T-cell (primary cell): ENCODE results near the gene UBE2Q1. TPM values are rescaled to one million over a fixed set of nuclear protein-coding genes. Genes with fewer than 3 reads are reported as not detected.

Experiments used
- ATAC-seq, 4 experiments: fragments of 200-7000 bp in 3 of 4; fragments of 150-1000 bp in 1 of 4; cut with Tn5 transposase; replicated peaks in 1 of 4; 1 replicate in 3 of 4; 2 replicates in 1 of 4; pipeline ENCODE4 v1.10.0; 2021; ENCODE audit warnings: moderate library complexity in 3 of 4, mild to moderate bottlenecking in 2 of 4, moderate number of reproducible peaks in 1 of 4
- CTCF ChIA-PET, 2 donors: fragments of 300-600 bp; sonication (Branson Sonifier 250); formaldehyde crosslinking; loops; one replicate each; lab custom pipeline; 2022; ENCODE audit warnings: antibody characterized with exemption in 2 of 2; lab: Charles Lee
- POLR2A ChIA-PET, 2 donors: fragments of 300-600 bp; sonication (Branson Sonifier 250); formaldehyde crosslinking; loops; one replicate each; lab custom pipeline; 2022; ENCODE audit warnings: antibody characterized with exemption in 2 of 2; lab: Charles Lee
- DNase-seq, 35 experiments: peaks; one replicate each; pipeline versions ENCODE4 v3.0.0 to v3.0.0-alpha.2; 2013 to 2023
- H3K27ac ChIP-seq: one replicate; pipeline ENCODE4 v1.5.1; 2013; ENCODE audit warnings: low read length
- H3K27me3 ChIP-seq, 2 experiments: replicated peaks in 1 of 2; 1 replicate in 1 of 2; 2 replicates in 1 of 2; pipeline versions ENCODE4 v1.6.1 to v1.7.0; 2013; ENCODE audit warnings: low read length in 1 of 2, mixed read lengths in 1 of 2; ENCODE audit not compliant: control insufficient read depth in 2 of 2, insufficient read depth in 2 of 2; ENCODE audit errors: extremely low read depth in 1 of 2
- H3K36me3 ChIP-seq, 2 donors: 1 replicate in 1 of 2; 2 replicates in 1 of 2; pipeline versions ENCODE4 v1.6.1 to v1.7.0; 2013; ENCODE audit warnings: low read length in 1 of 2; ENCODE audit not compliant: control insufficient read depth in 2 of 2, insufficient read depth in 1 of 2; ENCODE audit errors: extremely low read depth in 1 of 2
- H3K4me1 ChIP-seq, 2 experiments: 1 replicate in 1 of 2; 2 replicates in 1 of 2; pipeline versions ENCODE4 v1.6.1 to v1.7.0; 2013; ENCODE audit warnings: low read length in 2 of 2, mixed read lengths in 1 of 2; ENCODE audit not compliant: insufficient read depth in 2 of 2, control insufficient read depth in 1 of 2; ENCODE audit errors: extremely low read depth in 1 of 2
- H3K4me3 ChIP-seq, 2 donors: 1 replicate in 1 of 2; 2 replicates in 1 of 2; pipeline versions ENCODE4 v1.5.1 to v1.7.0; 2013; ENCODE audit warnings: mild to moderate bottlenecking in 2 of 2, low read length in 1 of 2, moderate library complexity in 1 of 2; ENCODE audit not compliant: control insufficient read depth in 1 of 2; ENCODE audit errors: extremely low read depth in 1 of 2
- H3K9me3 ChIP-seq: 2 replicates; pipeline ENCODE4 v1.7.0; 2013
- H3K27ac Mint-ChIP-seq, 2 donors: one replicate each; pipeline ENCODE4 v1.8.0; 2020 to 2021; ENCODE audit warnings: mild to moderate bottlenecking in 2 of 2, mixed read lengths in 2 of 2
- H3K27me3 Mint-ChIP-seq, 2 donors: one replicate each; pipeline ENCODE4 v1.8.0; 2021 to 2022; ENCODE audit warnings: mixed read lengths in 2 of 2
- H3K36me3 Mint-ChIP-seq: one replicate; pipeline ENCODE4 v1.8.0; 2021; ENCODE audit warnings: mixed read lengths
- H3K4me1 Mint-ChIP-seq, 3 donors: one replicate each; pipeline ENCODE4 v1.8.0; 2020 to 2022; ENCODE audit warnings: mixed read lengths in 3 of 3, mild to moderate bottlenecking in 1 of 3
- H3K4me3 Mint-ChIP-seq, 3 donors: one replicate each; pipeline ENCODE4 v1.8.0; 2020 to 2022; ENCODE audit warnings: mild to moderate bottlenecking in 3 of 3, mixed read lengths in 3 of 3, moderate library complexity in 3 of 3
- H3K9me3 Mint-ChIP-seq, 3 donors: one replicate each; pipeline ENCODE4 v1.8.0; 2020 to 2022; ENCODE audit warnings: mixed read lengths in 3 of 3
- WGBS: methylation state at CpG from one replicate; pipeline ENCODE4 v1.1.5; 2013; ENCODE audit warnings: missing lambda C conversion rate; ENCODE audit not compliant: insufficient coverage; 5-methylcytosine and 5-hydroxymethylcytosine counted together
- total RNA-seq, 35 experiments: library from RNA in 6 of 35; stranded (reverse) in 6 of 35; fragments of 120-200 nt in 1 of 35; gene quantifications; one replicate each; pipeline versions ENCODE4 v1.2.1 to v1.2.4 and lab custom pipeline; 2013 to 2026

UBE2Q1 gene
- total RNA-seq, 5 donors from 2014 or later (not counting 1 experiment from before 2014, with no cell fraction given), result 64.0 to 111 (median 90.0) TPM

- H3K9me3 Mint-ChIP-seq, result no peaks in the 10 kb centered on the region
- H3K36me3 ChIP-seq, result peaks cover 15 to 64% of the 10 kb centered on the region in 2 donors
These were observed 8.4 kb downstream of the UBE2Q1 start for GRCh38 chr1:154550070-154550469.

GRCh38 chr1:154549202-154549770, 9.2 kb downstream of the UBE2Q1 start:
- no peaks in the 10 kb centered on the region for H3K4me1 ChIP-seq
- ChIA-PET CTCF (no interaction called here), POLR2A (no interaction called here)
- H3K27me3 ChIP-seq, result no peaks in the 10 kb centered on the region
- Mint-ChIP-seq H3K27ac (no peak overlapping the region), H3K36me3 (peaks cover 48% of the 10 kb centered on the region), H3K4me3 (no peak overlapping the region), H3K27me3 (peaks cover 0 to 4% of the 10 kb centered on the region in 2 donors), H3K4me1 (peaks cover 10 to 33% (median 23%) of the 10 kb centered on the region in 3 donors), H3K9me3 (no peaks in the 10 kb centered on the region)
- DNase-seq (no peak), ATAC-seq (no peak)
- 60% methylated on average over 1 of the region's 3 CpGs for WGBS
- H3K27ac ChIP-seq, result no peak overlapping the region
- peaks cover 15 to 56% of the 10 kb centered on the region in 2 donors for H3K36me3 ChIP-seq
- H3K9me3 ChIP-seq, result no peaks in the 10 kb centered on the region
- no peak overlapping the region for H3K4me3 ChIP-seq

More at GRCh38 chr1:154550070-154550469, 8.4 kb downstream of the UBE2Q1 start:
- DNase-seq (no peak), ATAC-seq (no peak)
- CTCF ChIA-PET, result no interaction called here
- Mint-ChIP-seq H3K36me3 (peaks cover 55% of the 10 kb centered on the region), H3K4me3 (no peak overlapping the region), H3K27me3 (no peaks in the 10 kb centered on the region), H3K27ac (no peak overlapping the region), H3K4me1 (peaks cover 12 to 34% (median 30%) of the 10 kb centered on the region in 3 donors)
- Histone ChIP-seq H3K27me3 (no peaks in the 10 kb centered on the region), H3K4me3 (no peak overlapping the region), H3K4me1 (no peaks in the 10 kb centered on the region), H3K27ac (no peak overlapping the region), H3K9me3 (no peaks in the 10 kb centered on the region)
- WGBS, result 87% methylated on average over 5 of the region's 5 CpGs
- POLR2A ChIA-PET, result interaction anchor here in 1 of 2 donors (0.6 kb wide), 1 partner anchor 61 kb away, joined by 5 read pairs; no protein-coding TSS in a partner anchor

GRCh38 chr1:154548028-154548427, 10.4 kb downstream of the UBE2Q1 start:
- Mint-ChIP-seq H3K27ac (peak overlapping the region in 1 of 2 donors; percentile 59), H3K36me3 (peaks cover 38% of the 10 kb centered on the region), H3K4me3 (no peak overlapping the region), H3K4me1 (peaks cover 10 to 25% (median 20%) of the 10 kb centered on the region in 3 donors), H3K27me3 (peaks cover 0 to 4% of the 10 kb centered on the region in 2 donors), H3K9me3 (no peaks in the 10 kb centered on the region)
- POLR2A ChIA-PET, result no interaction called here
- Histone ChIP-seq H3K36me3 (peaks cover 15 to 43% of the 10 kb centered on the region in 2 donors), H3K27ac (no peak overlapping the region), H3K4me1 (no peaks in the 10 kb centered on the region), H3K4me3 (no peak overlapping the region), H3K27me3 (no peaks in the 10 kb centered on the region), H3K9me3 (no peaks in the 10 kb centered on the region)
- DNase-seq (no peak), ATAC-seq (no peak)
- CTCF ChIA-PET, result no interaction called here
- WGBS, result no CpG with 5 or more reads among the region's 1 CpG

DNA sequence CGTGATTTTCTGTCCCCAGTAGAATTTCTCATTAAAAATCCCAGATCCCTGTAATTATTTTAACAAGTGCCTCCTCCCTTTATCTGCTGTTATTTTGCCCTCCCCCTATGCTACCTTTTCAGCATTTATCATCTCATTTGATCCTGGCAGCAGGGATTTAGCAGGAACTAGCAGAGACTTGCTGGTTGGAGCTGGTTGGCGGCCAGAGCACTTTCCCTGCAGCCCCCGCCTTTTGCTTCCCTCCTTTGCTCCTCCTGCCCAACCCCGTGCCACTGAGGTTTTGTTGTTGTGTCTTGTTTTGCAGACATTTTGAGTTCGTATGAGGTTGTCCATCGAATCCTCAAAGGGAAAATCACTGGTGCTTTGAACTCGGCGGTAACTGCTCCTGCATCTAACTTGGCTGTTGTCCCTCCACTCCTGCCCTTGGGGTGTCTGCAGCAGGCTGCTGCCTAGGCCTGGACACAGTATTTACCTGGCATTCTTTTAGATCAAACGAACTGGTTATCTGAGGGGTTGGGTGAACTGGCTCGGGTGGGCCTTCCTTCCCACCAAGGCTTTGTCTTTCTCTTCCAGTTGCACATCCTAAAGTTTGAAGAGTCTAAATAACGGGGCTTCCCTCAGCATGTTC, 11.2 kb downstream of the UBE2Q1 start:
- H3K36me3 ChIP-seq, result peaks cover 9 to 35% of the 10 kb centered on the region in 2 donors
- Mint-ChIP-seq H3K4me3 (no peak overlapping the region), H3K36me3 (peaks cover 32% of the 10 kb centered on the region), H3K27ac (no peak overlapping the region), H3K9me3 (no peaks in the 10 kb centered on the region), H3K27me3 (peaks cover 0 to 5% of the 10 kb centered on the region in 2 donors), H3K4me1 (peaks cover 10 to 25% (median 19%) of the 10 kb centered on the region in 3 donors)
- ATAC-seq, result no peak
- H3K9me3 ChIP-seq, result no peaks in the 10 kb centered on the region
- ChIA-PET POLR2A (no interaction called here), CTCF (interaction anchor here (0.5 to 1.9 kb wide), 10 partner anchors 41 to 212 kb away, joined by 3 to 25 read pairs (median 4); no protein-coding TSS in a partner anchor)
- H3K4me1 ChIP-seq, result no peaks in the 10 kb centered on the region
- DNase-seq, result no peak
- H3K27ac ChIP-seq, result no peak overlapping the region
- H3K4me3 ChIP-seq, result no peak overlapping the region
- WGBS, result 91% methylated on average over 7 of the region's 11 CpGs
- H3K27me3 ChIP-seq, result peaks cover 0 to 1% of the 10 kb centered on the region in 2 experiments

GRCh38 chr1:154546264-154547063, 12.0 kb downstream of the UBE2Q1 start:
- 100% methylated on average over 3 of the region's 13 CpGs for WGBS
- DNase-seq (peak in 32 of 35 experiments; percentile 11 to 70 (median 32)), ATAC-seq (peak; percentile 65 to 89 (median 78))
- H3K9me3 Mint-ChIP-seq, result no peaks in the 10 kb centered on the region
- Histone ChIP-seq H3K4me3 (no peak overlapping the region), H3K4me1 (no peaks in the 10 kb centered on the region), H3K27ac (no peak overlapping the region), H3K36me3 (peaks cover 2 to 28% of the 10 kb centered on the region in 2 donors), H3K27me3 (peaks cover 0 to 6% of the 10 kb centered on the region in 2 experiments), H3K9me3 (no peaks in the 10 kb centered on the region)
- peak overlapping the region in 1 of 2 donors; percentile 64 for H3K27ac Mint-ChIP-seq
- ChIA-PET CTCF (interaction anchor here (0.5 to 1.9 kb wide), 12 partner anchors 41 to 587 kb away, joined by 3 to 25 read pairs (median 4); no protein-coding TSS in a partner anchor), POLR2A (no interaction called here)
- peaks cover 10 to 25% (median 19%) of the 10 kb centered on the region in 3 donors for H3K4me1 Mint-ChIP-seq
- H3K4me3 Mint-ChIP-seq, result no peak overlapping the region
- peaks cover 0 to 7% of the 10 kb centered on the region in 2 donors for H3K27me3 Mint-ChIP-seq
- H3K36me3 Mint-ChIP-seq, result peaks cover 24% of the 10 kb centered on the region

GRCh38 chr1:154541231-154541630, 17.2 kb downstream of the UBE2Q1 start:
- ChIA-PET CTCF (no interaction called here), POLR2A (no interaction called here)
- H3K9me3 Mint-ChIP-seq, result no peaks in the 10 kb centered on the region
- no peak overlapping the region for H3K27ac Mint-ChIP-seq
- H3K27me3 Mint-ChIP-seq, result peaks cover 9% of the 10 kb centered on the region in 2 donors
- H3K4me1 Mint-ChIP-seq, result no peaks in the 10 kb centered on the region
- DNase-seq (no peak), ATAC-seq (no peak)
- Histone ChIP-seq H3K36me3 (no peaks in the 10 kb centered on the region), H3K4me1 (no peaks in the 10 kb centered on the region), H3K27me3 (peaks cover 0 to 13% of the 10 kb centered on the region in 2 experiments), H3K4me3 (no peak overlapping the region), H3K27ac (no peak overlapping the region), H3K9me3 (no peaks in the 10 kb centered on the region)
- 55% methylated on average over 6 of the region's 6 CpGs for WGBS
- no peaks in the 10 kb centered on the region for H3K36me3 Mint-ChIP-seq
- no peak overlapping the region for H3K4me3 Mint-ChIP-seq
